ENCODE data around the gene NFE2L3.

NFE2L3 gene

GRCh38 chr7:26198133-26198780, 46.3 kb downstream of the NFE2L3 start:
- no peak for DNase-seq (ENCODE audit: extremely low read depth in 1 of 2, low read depth in 1 of 2)

- DNase-seq (ENCODE audit: extremely low read depth in 1 of 2, low read depth in 1 of 2), result no peak
Measured at GRCh38 chr7:26198781-26199169, 46.8 kb downstream of the NFE2L3 start.

GRCh38 chr7:26199301-26200037, 47.5 kb downstream of the NFE2L3 start:
- no peak for DNase-seq (ENCODE audit: extremely low read depth in 1 of 2, low read depth in 1 of 2)

GRCh38 chr7:26200038-26200443, 48.0 kb downstream of the NFE2L3 start:
- DNase-seq (ENCODE audit: extremely low read depth in 1 of 2, low read depth in 1 of 2), result peak; percentile 53 to 63

- peak; percentile 94 to 95 for DNase-seq (ENCODE audit: extremely low read depth in 1 of 2, low read depth in 1 of 2)
Measured at GRCh38 chr7:26200444-26201246, 48.6 kb downstream of the NFE2L3 start, which contains the start of gene HNRNPA2B1. Gene HNRNPA2B1, minus strand, starts transcription at chr7:26200746. Its CDS starts 169 bp downstream, at chr7:26200577.

- DNase-seq (ENCODE audit: extremely low read depth in 1 of 2, low read depth in 1 of 2), result peak; percentile 88 to 92
Measured at GRCh38 chr7:26201247-26202018, 49.4 kb downstream of the NFE2L3 start, which contains the start of gene CBX3. Gene CBX3, plus strand, starts transcription at chr7:26201745. Its CDS starts 1,254 bp downstream, at chr7:26202999.

GRCh38 chr7:26202019-26202990, 50.3 kb downstream of the NFE2L3 start:
- peak in 1 of 2 donors; percentile 41 for DNase-seq (ENCODE audit: extremely low read depth in 1 of 2, low read depth in 1 of 2)

GRCh38 chr7:26203016-26203415, 51.0 kb downstream of the NFE2L3 start:
- no peak for DNase-seq (ENCODE audit: extremely low read depth in 1 of 2, low read depth in 1 of 2)

- no peak for DNase-seq (ENCODE audit: extremely low read depth in 1 of 2, low read depth in 1 of 2)
Measured at GRCh38 chr7:26208040-26208439, 56.0 kb downstream of the NFE2L3 start.

- DNase-seq (ENCODE audit: extremely low read depth in 1 of 2, low read depth in 1 of 2), result no peak
Measured at GRCh38 chr7:26212921-26213718, 61.1 kb downstream of the NFE2L3 start.

- no peak for DNase-seq (ENCODE audit: extremely low read depth in 1 of 2, low read depth in 1 of 2)
Measured at GRCh38 chr7:26213807-26214515, 62.0 kb downstream of the NFE2L3 start.

- DNase-seq (ENCODE audit: extremely low read depth in 1 of 2, low read depth in 1 of 2), result no peak
Measured at GRCh38 chr7:26216049-26216448, 64.1 kb downstream of the NFE2L3 start.

GRCh38 chr7:26224359-26224758, 72.4 kb downstream of the NFE2L3 start:
- no peak for DNase-seq (ENCODE audit: extremely low read depth in 1 of 2, low read depth in 1 of 2)

GRCh38 chr7:26227987-26228386, 76.0 kb downstream of the NFE2L3 start:
- DNase-seq (ENCODE audit: extremely low read depth in 1 of 2, low read depth in 1 of 2), result no peak

GRCh38 chr7:26233902-26234511, 82.0 kb downstream of the NFE2L3 start:
- DNase-seq (ENCODE audit: extremely low read depth in 1 of 2, low read depth in 1 of 2), result no peak

Measured in stimulated activated CD8-positive, alpha-beta memory T cell treated with anti-CD3 and anti-CD28 coated beads, Interleukin-7, amount 100 ng/mL, for 48 hours (primary cell).